ENCODE results near the gene GPR39. TPM values are rescaled to one million over a fixed set of nuclear protein-coding genes. Genes with fewer than 3 reads are reported as not detected.

GPR39 gene
- total RNA-seq, 1 donor from 2014 or later, result 9.0 TPM

GRCh38 chr2:132448771-132449170, 32.2 kb downstream of the GPR39 start:
- no peak overlapping the region for H3K4me3 ChIP-seq (ENCODE audit: low read depth, low read length)
- TF ChIP-seq CTCF (conservative IDR thresholded peaks at IDR 0.05; ENCODE audit: low read depth, low read length), result peak; percentile 81
- no peak for DNase-seq (ENCODE audit: low read depth)

- H3K4me3 ChIP-seq (ENCODE audit: low read depth, low read length), result no peak overlapping the region
- TF ChIP-seq CTCF (conservative IDR thresholded peaks at IDR 0.05; ENCODE audit: low read depth, low read length), result no peak
- no peak for DNase-seq (ENCODE audit: low read depth)
Measured at GRCh38 chr2:132449868-132450267, 33.3 kb downstream of the GPR39 start.

GRCh38 chr2:132460781-132461180, 44.2 kb downstream of the GPR39 start:
- DNase-seq (ENCODE audit: low read depth), result no peak

GRCh38 chr2:132462236-132462635, 45.6 kb downstream of the GPR39 start:
- no peak for DNase-seq (ENCODE audit: low read depth)
- H3K4me3 ChIP-seq (ENCODE audit: low read depth, low read length), result no peak overlapping the region
- TF ChIP-seq CTCF (conservative IDR thresholded peaks at IDR 0.05; ENCODE audit: low read depth, low read length), result no peak

More at GRCh38 chr2:132460781-132461180, 44.2 kb downstream of the GPR39 start:
- no peak overlapping the region for H3K4me3 ChIP-seq (ENCODE audit: low read depth, low read length)
- no peak for TF ChIP-seq CTCF (conservative IDR thresholded peaks at IDR 0.05; ENCODE audit: low read depth, low read length)

- TF ChIP-seq CTCF (conservative IDR thresholded peaks at IDR 0.05; ENCODE audit: low read depth, low read length), result no peak
- DNase-seq (ENCODE audit: low read depth), result no peak
- no peak overlapping the region for H3K4me3 ChIP-seq (ENCODE audit: low read depth, low read length)
Measured at GRCh38 chr2:132463719-132464118, 47.1 kb downstream of the GPR39 start.

- H3K4me3 ChIP-seq (ENCODE audit: low read depth, low read length), result no peak overlapping the region
- TF ChIP-seq CTCF (conservative IDR thresholded peaks at IDR 0.05; ENCODE audit: low read depth, low read length), result no peak
- DNase-seq (ENCODE audit: low read depth), result no peak
Measured at GRCh38 chr2:132465917-132466316, 49.3 kb downstream of the GPR39 start.

- DNase-seq (ENCODE audit: low read depth), result no peak
- no peak overlapping the region for H3K4me3 ChIP-seq (ENCODE audit: low read depth, low read length)
- no peak for TF ChIP-seq CTCF (conservative IDR thresholded peaks at IDR 0.05; ENCODE audit: low read depth, low read length)
Measured at GRCh38 chr2:132466428-132467028, 49.9 kb downstream of the GPR39 start.
